Spleen (tissue), 7 donors: ENCODE data around the gene DFFA.

Experiments used
- CTCF ChIP-seq, 11 experiments: fragments of 200-600 bp in 7 of 11; fragments of 450-650 bp in 4 of 11; sonication (generic) in 4 of 11; IDR thresholded peaks in 8 of 11; conservative IDR thresholded peaks in 3 of 11; 1 replicate in 7 of 11; 2 replicates in 4 of 11; pipeline versions ENCODE4 v1.4.0 to v1.8.0; 2016 to 2021; ENCODE audit warnings: antibody characterized with exemption in 11 of 11, inconsistent platforms in 4 of 11, mild to moderate bottlenecking in 1 of 11
- POLR2A ChIP-seq, 3 donors: fragments of 450-650 bp; IDR thresholded peaks; one replicate each; pipeline ENCODE4 v1.5.1; 2017; ENCODE audit warnings: antibody characterized with exemption in 3 of 3, mild to moderate bottlenecking in 1 of 3
- POLR2AphosphoS5 ChIP-seq, 3 donors: sonication (generic); formaldehyde crosslinking; IDR thresholded peaks; one replicate each; pipeline ENCODE4 v1.5.1; 2017; ENCODE audit warnings: antibody characterized with exemption in 3 of 3
- donor health status: DM: no; HTN: no; CAD: no; lungs with moderate emphysema.
- donor health status: DM: no; HTN: no; CAD: no.
- donor health status: DM: no; HTN: no; CAD: no.

GRCh38 chr1:10424651-10425050 is 47.7 kb downstream of the DFFA start:
- TF ChIP-seq POLR2AphosphoS5 (IDR thresholded peaks at IDR 0.05) (no peak), CTCF (IDR thresholded peaks at IDR 0.05 in 8 of 11, conservative IDR thresholded peaks at IDR 0.05 in 3 of 11) (no peak), POLR2A (IDR thresholded peaks at IDR 0.05) (no peak)
